GM12801 (cell line): ENCODE measurements around the gene CD93.

Experiments
- CTCF ChIP-seq: IDR thresholded peaks from one replicate; pipeline ENCODE4 v1.5.1; 2011; ENCODE audit warnings: control low read depth; ENCODE audit not compliant: insufficient read length; ENCODE audit errors: extremely low read depth

CD93 gene

GRCh38 chr20:23119456-23120216 is 33.5 kb upstream of the CD93 start:
- TF ChIP-seq CTCF, result no peak

DNA sequence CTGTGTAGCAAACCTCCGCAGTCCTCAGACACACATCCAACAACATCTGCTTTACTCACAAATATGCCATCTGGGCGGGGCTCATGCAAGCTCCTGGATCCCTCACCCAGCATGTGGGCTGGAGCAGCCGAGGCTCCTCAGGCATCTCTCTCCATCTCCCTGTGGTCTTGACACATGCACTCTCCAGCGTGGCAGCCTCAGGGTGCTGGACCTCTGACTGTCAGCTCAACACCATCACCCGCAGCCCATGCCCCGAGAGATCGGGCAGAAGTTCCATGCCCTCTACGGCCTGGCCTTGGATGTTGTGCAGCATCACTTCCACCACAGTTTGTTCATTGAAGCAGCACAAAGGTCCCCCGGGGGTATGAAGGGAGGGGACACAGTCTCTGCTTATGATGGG is 32.6 kb upstream of the CD93 start:
- no peak for TF ChIP-seq CTCF

DNA sequence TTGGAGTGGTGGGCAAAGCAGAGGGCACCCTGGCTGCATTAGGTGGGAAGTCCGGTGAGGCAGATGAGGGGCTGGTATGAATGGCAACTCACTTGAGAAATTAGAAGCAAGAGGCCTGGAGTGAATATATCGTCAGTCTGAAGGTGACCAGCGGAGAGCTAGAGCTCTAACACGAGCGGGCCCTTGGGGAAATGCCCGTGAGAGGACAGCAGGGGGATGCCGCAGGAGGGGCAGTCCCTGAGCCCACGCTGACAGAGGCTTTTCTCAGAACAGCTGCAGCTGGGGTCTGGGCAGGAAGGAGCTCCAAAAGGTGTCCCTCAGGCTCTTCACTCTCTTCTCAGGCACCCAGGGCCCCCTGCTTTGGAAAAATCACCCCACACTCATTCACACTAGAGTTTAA is 32.0 kb upstream of the CD93 start:
- TF ChIP-seq CTCF, result no peak

DNA sequence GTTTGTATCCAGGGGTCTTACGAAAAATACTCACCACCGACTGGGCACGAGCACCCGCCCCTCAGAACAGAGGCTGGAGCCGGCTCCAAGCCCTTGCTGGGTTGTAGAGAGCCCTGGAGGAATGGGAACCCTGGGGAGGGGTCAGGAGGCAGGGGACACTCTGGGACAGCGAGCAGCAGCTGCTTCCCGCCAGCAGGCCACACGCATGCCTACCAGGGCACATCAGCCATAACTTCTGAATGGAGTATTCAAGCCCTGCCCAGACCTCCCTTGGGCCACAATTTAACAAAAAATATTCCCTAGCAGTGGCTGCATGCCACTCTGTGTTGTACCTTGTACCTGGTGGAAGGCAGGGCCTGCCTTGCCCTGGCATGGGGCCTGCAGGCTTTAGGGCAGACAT is 31.6 kb upstream of the CD93 start:
- TF ChIP-seq CTCF, result no peak

DNA sequence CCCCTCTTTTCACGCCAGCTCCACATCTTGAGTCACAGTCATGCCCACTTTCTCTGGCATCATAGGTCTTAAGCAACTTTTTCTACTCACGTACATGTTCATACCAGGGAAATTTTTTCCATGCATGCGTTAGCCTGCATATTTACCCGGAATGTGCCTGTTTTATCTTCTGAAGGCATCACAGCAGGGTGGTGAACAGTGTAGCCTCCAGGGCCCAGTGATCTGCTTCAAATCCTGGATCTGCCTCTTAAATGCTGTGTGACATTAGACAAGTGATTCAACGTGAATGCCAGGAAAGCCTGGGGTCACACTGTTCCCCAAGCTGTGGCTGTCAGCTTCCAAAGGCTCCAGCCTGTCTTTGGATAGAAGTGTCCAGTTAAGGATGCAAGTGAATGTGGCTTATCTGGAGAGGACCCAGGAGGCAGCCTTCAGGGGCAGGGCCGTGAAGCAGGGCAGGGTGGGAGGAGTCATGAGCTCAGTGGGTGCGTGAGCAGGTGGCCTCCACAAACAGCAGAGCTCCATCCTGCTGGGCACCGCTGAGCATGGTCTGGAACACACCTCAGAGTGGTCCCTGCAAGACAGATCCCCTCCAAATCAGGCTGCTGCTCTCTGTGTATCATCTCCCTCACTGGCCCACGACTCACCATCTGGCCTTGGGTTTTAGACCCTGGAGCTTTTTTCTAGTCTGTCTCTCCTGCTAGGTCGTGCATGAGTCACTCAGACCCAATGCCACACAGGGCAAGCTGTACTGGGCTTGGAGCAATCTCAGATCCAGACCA is 30.4 kb upstream of the CD93 start:
- TF ChIP-seq CTCF, result no peak

GRCh38 chr20:23115822-23116221 is 29.7 kb upstream of the CD93 start:
- no peak for TF ChIP-seq CTCF

- TF ChIP-seq CTCF, result no peak
Observed at GRCh38 chr20:23114448-23115082, 28.4 kb upstream of the CD93 start.
